ENCODE measurements around the gene CYB561D1.

DNA sequence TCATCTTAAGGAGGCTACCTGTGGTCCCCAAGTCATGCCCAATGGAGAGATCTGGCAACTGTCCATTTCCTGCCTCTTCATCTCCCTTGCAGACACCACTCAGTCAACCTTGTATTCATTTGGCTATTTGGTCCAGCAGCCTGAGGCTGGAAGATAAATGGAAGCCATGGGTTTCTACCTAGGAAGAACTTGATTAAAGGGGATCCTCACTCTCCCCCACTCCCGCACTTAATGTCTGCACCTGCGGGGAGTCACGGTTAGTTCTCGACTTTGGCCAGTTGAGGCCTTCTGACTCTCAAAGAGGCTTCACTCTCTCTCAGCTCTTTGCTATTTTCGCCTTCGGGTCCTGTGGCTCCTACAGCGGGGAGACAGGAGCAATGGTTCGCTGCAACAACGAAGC, 18.6 kb upstream of the CYB561D1 start:
- TF ChIP-seq CTCF (conservative IDR thresholded peaks at IDR 0.05; ENCODE audit: low read length) (no peak), EZH2phosphoT487 (IDR thresholded peaks at IDR 0.05; ENCODE audit: borderline replicate concordance) (no peak)

Measured in Loucy (cell line).